Activated CD4-positive, alpha-beta T cell treated with anti-CD3 and anti-CD28 coated beads, Interleukin-2, amount 50 U/mL, for 24 hours (primary cell): ENCODE measurements around the gene MMS22L.
"Not testable (repeated sequence)": the region's sequence is repeated elsewhere in the genome, so short reads cannot be mapped to it uniquely, and the experiment has no call there.

Source experiments
- DNase-seq, 2 donors: peaks; one replicate each; pipeline ENCODE4 v3.0.0-alpha.2; 2020; ENCODE audit warnings: low read depth in 1 of 2, low spot score in 1 of 2

MMS22L gene

GRCh38 chr6:97246842-97247241, 36.2 kb downstream of the MMS22L start:
- DNase-seq, result no peak

DNA sequence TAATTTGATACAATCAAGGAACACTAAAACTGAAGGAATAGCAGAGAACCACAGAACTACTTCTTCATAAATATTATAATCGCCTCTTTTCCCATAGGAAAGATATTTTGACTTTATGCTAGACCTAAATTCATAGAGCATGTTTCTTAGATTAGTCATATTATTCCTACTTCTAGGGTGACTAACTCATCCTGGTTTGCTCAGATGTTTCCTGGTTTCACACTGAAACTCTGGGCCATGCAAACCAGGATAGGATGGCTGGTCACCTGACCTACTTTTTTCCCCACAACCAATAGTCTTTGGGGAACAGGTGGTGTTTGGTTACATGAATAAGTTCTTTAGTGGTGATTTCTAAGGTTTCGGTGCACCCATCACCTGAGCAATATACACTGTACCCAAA, 42.8 kb downstream of the MMS22L start:
- DNase-seq, result no peak

GRCh38 chr6:97231911-97232310, 51.1 kb downstream of the MMS22L start:
- DNase-seq, result no peak

GRCh38 chr6:97222903-97223302, 60.1 kb downstream of the MMS22L start:
- no peak for DNase-seq

GRCh38 chr6:97218912-97219311, 64.1 kb downstream of the MMS22L start:
- no peak for DNase-seq

DNA sequence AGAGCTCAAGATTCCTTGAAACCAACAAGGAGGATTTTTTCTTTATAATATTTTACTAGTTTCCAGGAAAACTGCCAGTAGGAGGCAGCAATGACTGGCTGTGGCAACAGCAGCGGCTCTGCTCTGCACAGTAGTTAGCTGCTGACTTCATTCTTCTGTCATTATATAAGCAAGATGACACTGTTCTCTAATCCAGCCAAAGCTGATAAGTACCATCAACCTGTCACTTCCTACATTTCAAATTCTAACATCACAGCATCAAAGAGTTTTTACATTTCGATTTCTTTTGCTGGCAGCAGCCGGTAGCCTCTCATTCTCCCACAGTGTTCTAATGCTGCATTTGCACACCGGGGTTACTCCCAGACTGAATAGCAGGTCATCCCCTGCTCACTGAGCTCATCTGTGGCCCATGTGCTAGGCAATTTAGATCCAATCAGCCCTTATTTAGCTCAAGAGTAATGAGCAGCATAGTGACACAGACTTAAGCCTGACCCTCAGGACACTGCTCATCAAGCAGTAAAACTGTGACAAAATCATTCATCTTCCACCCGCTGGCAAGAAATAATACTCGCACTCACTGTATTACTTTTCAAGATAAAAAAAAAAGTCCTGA, 67.8 kb downstream of the MMS22L start:
- DNase-seq, result no peak

DNA sequence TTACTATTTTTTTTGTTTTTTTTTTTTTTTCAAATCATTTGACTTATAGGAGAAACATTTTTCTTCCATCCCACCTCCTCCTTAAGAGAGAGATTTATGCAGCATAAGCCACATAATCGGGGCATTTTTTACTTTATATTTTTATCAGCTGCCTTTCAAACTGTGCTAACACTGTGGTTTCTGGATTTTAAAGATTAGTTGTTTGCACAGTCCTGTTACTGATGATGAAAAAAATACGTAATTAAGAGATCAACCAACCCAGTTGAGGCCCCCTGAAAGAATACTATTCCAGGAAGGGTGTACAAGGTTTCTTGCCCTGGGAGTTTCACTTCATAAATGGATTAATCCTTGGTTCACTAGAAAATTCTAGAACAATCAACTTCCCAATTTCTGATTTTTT, 68.3 kb downstream of the MMS22L start:
- DNase-seq, result no peak

DNA sequence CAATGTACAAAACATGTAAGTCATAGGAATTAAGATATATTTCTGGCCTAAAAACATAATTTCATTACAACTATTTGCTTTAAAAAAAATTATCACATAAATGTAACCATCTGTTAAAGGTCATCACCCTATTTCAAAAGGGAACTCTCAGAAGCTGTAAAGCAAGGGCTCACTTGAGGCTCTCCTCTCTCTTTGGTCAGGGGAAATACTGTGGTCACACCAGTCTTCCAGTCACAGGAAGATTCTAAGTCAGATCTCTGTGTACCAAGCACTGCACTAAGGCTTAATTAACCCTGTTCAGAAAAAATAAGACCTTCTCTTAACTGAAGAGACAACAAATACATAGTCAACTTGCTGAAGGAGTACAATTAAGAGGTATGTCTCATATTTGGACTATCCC, 75.6 kb downstream of the MMS22L start:
- DNase-seq, result no peak

DNA sequence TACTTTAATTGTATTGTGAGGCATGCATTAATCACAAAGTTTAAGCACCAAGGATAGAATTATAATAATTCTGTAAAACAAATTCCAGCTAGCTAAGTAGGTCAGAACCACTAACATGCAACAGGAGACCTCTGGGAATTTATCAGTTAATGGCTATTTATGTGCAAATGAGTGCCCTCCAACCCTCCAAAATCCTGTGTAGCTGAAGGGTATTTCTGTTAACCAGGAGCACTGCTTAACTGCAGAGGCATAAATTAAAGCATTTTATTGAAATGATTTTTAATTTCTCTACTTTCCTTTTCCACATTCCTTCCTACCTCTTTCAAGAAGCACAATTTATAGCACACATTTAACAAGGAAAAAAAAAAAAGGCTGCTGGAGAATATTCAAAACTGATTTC, 77.0 kb downstream of the MMS22L start:
- no peak for DNase-seq

DNA sequence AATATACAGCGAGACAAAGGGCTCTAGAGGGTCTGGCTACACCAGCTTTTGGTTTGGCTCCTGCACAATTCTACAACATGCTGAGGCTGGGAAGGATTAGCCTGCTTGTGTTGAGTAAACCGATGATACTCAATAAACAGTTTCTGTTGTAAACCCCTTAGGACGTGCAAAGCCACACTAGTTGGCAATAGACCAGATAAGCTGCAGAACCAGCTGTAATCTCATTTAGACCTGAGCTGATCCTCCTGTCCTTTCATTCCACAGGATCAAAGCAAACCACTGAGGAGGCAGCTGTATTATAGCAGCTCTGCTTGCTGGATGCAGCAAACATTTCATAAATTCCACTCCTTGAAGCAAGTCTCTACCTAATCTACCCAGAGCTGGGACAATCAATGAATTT, 79.7 kb downstream of the MMS22L start:
- DNase-seq, result no peak

- DNase-seq, result no peak
Measured at GRCh38 chr6:97198046-97198565, 84.9 kb downstream of the MMS22L start.

- DNase-seq, result no peak
Measured at GRCh38 chr6:97195117-97195516, 87.9 kb downstream of the MMS22L start.

- no peak for DNase-seq
Measured at GRCh38 chr6:97189767-97190166, 93.2 kb downstream of the MMS22L start.

DNA sequence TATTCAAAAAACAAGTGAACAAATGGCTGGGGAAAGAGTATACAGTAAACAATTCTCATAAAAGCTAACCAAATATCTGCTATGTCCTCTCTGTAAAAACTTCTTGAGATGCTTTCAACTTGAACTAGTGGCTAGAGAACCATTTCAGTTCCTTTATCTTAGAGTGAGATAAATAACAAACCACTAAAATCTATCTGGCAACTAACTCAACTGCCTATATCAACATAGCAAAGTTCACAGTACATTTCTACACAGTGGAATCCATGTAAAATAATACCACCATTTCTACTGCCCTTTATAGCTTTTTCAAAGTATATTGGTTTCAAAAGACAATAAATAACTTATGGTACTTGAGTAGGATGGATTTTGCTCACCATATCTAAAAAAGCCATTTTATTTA, 95.1 kb downstream of the MMS22L start:
- DNase-seq, result no peak

GRCh38 chr6:97186416-97186999, 96.5 kb downstream of the MMS22L start:
- DNase-seq, result peak; percentile 20 to 49

GRCh38 chr6:97177905-97178304, 105.1 kb downstream of the MMS22L start:
- no peak for DNase-seq

DNA sequence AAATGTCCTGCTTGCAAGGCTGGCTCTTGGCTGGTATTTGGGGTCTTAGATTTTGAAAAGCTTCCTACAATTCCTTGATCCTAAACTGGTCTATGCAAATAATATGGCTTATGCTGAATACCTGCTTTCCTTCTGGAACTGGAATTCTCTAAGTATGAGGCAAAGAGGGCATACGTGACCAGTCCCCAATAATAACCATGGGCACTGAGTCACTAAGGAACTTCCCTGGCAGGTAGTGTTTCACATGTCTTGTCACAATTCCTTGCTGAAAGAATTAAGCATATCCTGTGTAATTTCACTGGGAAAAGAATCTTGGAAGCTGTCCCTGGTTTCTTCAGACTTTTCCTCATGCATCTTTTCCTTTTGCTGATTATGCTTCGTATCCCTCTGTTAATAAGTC, 106.5 kb downstream of the MMS22L start:
- DNase-seq, result no peak

GRCh38 chr6:97175806-97176205, 107.2 kb downstream of the MMS22L start:
- no peak for DNase-seq

DNA sequence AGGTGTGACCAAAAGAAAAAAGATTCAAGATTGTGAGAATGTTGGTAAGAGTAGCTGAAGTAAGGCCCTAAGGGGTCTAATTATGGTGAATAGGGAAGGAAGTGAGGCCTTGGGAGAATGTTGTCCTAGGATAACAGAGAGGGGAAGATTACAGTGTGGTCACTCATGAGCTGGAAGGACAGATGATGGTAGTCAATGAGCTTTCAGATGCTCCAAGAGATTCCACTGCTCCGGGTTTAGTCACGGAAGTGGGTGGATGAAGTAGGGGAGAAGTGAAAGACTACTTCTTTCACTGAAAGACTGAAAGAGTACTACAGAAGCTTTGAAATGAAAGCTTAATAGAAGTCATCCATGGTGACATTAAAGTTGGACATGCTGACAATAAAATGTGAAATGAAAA, 108.5 kb downstream of the MMS22L start:
- no peak for DNase-seq

DNA sequence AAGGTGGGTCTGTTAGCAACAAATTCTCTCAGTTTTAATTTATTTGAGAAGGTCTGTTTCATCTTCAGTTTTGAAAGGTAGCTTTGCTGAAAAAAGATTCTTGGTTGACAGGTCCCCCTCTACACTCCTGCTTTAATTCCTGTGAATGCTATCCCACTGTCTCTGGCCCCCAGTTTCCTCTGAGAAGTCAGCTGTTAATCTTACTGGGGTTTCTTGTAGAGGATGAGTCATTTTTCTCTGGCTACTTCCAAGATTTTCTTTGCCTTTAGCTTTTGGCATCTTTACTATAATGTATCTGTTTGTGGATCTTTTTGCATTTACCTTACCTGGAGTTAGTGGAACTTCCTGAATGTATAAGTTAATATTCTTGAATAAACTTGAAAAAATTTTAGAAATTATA, 122.7 kb downstream of the MMS22L start:
- DNase-seq, result no peak

- DNase-seq, result not testable (repeated sequence)
Measured at GRCh38 chr6:97155447-97155846, 127.6 kb downstream of the MMS22L start.

- DNase-seq, result no peak
Measured at GRCh38 chr6:97154015-97154414, 129.0 kb downstream of the MMS22L start.

GRCh38 chr6:97151601-97152000, 131.4 kb downstream of the MMS22L start:
- DNase-seq, result no peak
